Embryonic facial prominence (tissue), 1 donor: ENCODE data around the gene DNPH1.

ENCODE experiments used
- DNase-seq: peaks from one replicate; pipeline ENCODE4 v3.0.0-alpha.2; 2016; ENCODE audit errors: extremely low spot score

Gene DNPH1

GRCh38 chr6:43181942-43182860, 47.1 kb downstream of the DNPH1 start, which contains the start of gene CUL9:
Gene CUL9 (plus strand): TSS chr6:43182196. CDS start chr6:43184311, 2,115 bp downstream.
- DNase-seq, result no peak

- no peak for DNase-seq
Measured at GRCh38 chr6:43181621-43181941, 47.7 kb downstream of the DNPH1 start.

- DNase-seq, result no peak
Measured at GRCh38 chr6:43180985-43181384, 48.3 kb downstream of the DNPH1 start.

DNA sequence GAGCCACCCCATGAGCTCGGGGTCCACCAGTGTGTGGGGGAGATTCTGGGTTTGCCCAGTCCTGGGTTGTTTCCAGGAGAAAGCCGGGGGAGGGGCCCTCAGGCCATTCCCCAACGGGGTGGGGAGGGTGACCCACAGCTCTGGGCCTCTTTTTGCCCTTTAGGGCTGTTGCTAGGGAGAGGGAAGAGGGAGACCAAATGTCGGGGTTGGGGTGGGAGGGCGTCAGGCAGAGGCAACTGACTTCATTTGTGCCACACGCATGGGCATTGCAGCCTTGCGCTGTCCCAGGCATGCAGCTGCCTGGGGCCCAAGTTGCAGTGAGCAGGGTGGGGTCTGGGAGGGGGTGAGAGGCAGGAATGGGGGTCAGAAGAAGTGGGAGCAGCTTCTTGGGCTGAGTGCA, 49.2 kb downstream of the DNPH1 start:
- DNase-seq, result no peak

DNA sequence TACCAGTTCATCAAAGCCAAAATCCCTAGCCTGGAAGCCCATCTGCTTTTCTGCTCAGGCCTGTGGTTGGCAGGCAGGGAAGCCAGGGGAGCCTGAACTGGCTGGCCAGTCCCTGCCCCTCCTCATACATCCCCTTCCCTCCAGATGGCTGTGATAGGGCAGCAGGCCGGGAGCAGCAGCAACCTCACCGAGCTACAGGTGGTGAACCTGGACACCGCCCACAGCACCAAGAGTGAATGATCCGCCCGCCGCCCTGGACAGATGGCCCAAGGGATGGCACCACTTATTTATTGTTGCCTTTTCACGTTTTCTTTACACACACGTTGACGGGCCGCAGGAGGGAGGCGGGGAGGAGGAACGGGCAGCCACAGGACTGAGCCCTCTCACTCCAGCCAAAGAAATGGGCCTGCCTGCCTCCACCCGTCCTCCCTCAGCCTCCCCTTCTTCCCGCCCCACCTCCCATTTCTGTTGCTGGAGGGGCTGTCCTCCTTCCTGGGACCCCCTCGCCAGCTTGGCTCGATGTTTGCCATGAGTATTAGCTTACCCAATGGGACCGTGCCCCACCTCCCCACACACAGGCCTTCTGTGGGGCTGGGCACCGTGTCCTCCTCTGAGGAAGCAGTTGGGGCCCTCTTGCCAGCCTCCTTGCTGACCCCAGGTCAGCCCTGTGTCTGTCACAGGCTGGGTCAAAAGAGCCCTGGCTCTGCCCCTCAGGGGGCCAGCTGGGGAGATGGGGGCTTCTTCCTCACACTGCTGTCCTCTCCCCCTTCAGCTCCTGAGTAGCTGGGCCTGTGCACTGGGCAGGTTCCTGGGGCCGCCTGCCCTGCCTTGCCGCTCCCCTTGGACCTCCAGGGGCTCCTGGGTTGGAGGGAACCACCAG, 50.1 kb downstream of the DNPH1 start:
- DNase-seq, result no peak

GRCh38 chr6:43178150-43178549, 51.1 kb downstream of the DNPH1 start:
- DNase-seq, result no peak

DNA sequence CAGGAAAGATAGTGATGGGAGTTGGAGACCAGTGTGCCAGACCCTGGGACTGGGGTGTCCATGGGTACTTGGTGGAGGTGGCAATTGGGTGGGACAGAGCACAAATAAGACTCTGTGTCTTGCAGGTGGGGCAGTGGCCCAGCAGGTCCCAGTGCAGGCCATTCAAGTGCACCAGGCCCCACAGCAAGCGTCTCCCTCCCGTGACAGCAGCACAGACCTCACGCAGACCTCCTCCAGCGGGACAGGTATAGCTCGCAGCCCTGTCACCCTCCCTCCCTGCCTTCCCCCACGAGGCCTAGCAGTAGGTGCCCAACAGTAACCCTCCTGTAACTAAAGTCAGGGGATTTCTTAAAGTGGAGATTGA, 52.9 kb downstream of the DNPH1 start:
- no peak for DNase-seq

GRCh38 chr6:43175676-43176422, 53.4 kb downstream of the DNPH1 start:
- no peak for DNase-seq
